WI38 (cell line): ENCODE results near the gene BHLHE23.

ENCODE experiments used
- H3K4me3 ChIP-seq: 2 replicates; pipeline ENCODE4 v1.5.1; 2011; ENCODE audit warnings: low read depth, mild to moderate bottlenecking, control low read depth, low read length
- CTCF ChIP-seq: IDR thresholded peaks from 2 replicates; pipeline ENCODE4 v1.5.1; 2012; ENCODE audit warnings: low read depth, mild to moderate bottlenecking, control low read depth, low read length

BHLHE23 gene

GRCh38 chr20:63051911-63052310, 45.1 kb upstream of the BHLHE23 start:
- no peak for TF ChIP-seq CTCF
- H3K4me3 ChIP-seq: no peak overlapping the region

GRCh38 chr20:63051186-63051860, 44.6 kb upstream of the BHLHE23 start:
- H3K4me3 ChIP-seq: no peak overlapping the region

GRCh38 chr20:63050406-63050805, 43.6 kb upstream of the BHLHE23 start:
- TF ChIP-seq CTCF: no peak

More at GRCh38 chr20:63051186-63051860, 44.6 kb upstream of the BHLHE23 start:
- no peak for TF ChIP-seq CTCF

GRCh38 chr20:63049561-63050221, 42.9 kb upstream of the BHLHE23 start:
- H3K4me3 ChIP-seq: no peak overlapping the region
- TF ChIP-seq CTCF: no peak

More at GRCh38 chr20:63050406-63050805, 43.6 kb upstream of the BHLHE23 start:
- H3K4me3 ChIP-seq: no peak overlapping the region

- no peak for TF ChIP-seq CTCF
- no peak overlapping the region for H3K4me3 ChIP-seq
Measured at GRCh38 chr20:63049191-63049518, 42.4 kb upstream of the BHLHE23 start.

- no peak overlapping the region for H3K4me3 ChIP-seq
Measured at GRCh38 chr20:63048516-63049190, 41.9 kb upstream of the BHLHE23 start.

More at GRCh38 chr20:63048516-63049190, 41.9 kb upstream of the BHLHE23 start:
- no peak for TF ChIP-seq CTCF
